Measurements from ENCODE around the gene UNC50. TPM values are rescaled to one million over a fixed set of nuclear protein-coding genes. Genes with fewer than 3 reads are reported as not detected.
A peak's percentile ranks its signal among the peaks of the same experiment; 100 is the strongest.
"Not testable (repeated sequence)": the region's sequence is repeated elsewhere in the genome, so short reads cannot be mapped to it uniquely, and the experiment has no call there.

Gene UNC50
- total RNA-seq, 4 donors from 2014 or later, result 23.9 to 46.8 (median 36.3) TPM

DNA sequence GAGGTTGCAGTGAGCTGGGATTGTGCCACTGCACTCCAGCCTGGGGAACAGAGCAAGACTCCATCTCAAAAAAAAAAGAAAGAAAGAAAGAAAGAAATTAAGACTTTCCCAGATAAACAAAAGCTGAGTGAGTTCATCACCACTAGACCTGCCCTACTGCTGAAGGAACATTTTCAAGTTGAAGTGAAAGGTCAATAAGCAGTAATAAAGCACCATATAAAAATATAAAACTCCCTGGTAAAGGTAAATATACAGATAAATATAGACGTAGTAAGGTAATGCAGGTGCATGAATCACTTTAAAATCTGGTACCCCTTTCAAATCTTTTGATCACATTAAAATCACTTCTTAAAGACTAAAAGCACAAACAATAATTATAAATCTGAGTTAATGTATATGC is 42.6 kb downstream of the UNC50 start:
- in situ Hi-C loops (cut with MboI; ENCODE audit: low pct_ligation_motif_present in 1 of 4, low pct_unique_long_range_greater_than_20kb in 1 of 4, low sequenced_read_pairs in 3 of 4) (loop anchor here in 3 of 4 donors (5.0 to 25.0 kb wide), 3 partner anchors 186 to 414 kb away; no protein-coding TSS in a partner anchor), intact Hi-C loops (cut with DNase I; ENCODE audit: low total_unique reads) (no loop called here)
- DNase-seq, result no peak
- TF ChIP-seq EP300 (IDR thresholded peaks at IDR 0.05; ENCODE audit: low read depth) (no peak), POLR2AphosphoS5 (IDR thresholded peaks at IDR 0.05) (no peak), POLR2A (IDR thresholded peaks at IDR 0.05) (no peak)
- TF ChIP-seq, protein P1, sequence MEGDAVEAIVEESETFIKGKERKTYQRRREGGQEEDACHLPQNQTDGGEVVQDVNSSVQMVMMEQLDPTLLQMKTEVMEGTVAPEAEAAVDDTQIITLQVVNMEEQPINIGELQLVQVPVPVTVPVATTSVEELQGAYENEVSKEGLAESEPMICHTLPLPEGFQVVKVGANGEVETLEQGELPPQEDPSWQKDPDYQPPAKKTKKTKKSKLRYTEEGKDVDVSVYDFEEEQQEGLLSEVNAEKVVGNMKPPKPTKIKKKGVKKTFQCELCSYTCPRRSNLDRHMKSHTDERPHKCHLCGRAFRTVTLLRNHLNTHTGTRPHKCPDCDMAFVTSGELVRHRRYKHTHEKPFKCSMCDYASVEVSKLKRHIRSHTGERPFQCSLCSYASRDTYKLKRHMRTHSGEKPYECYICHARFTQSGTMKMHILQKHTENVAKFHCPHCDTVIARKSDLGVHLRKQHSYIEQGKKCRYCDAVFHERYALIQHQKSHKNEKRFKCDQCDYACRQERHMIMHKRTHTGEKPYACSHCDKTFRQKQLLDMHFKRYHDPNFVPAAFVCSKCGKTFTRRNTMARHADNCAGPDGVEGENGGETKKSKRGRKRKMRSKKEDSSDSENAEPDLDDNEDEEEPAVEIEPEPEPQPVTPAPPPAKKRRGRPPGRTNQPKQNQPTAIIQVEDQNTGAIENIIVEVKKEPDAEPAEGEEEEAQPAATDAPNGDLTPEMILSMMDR (IDR thresholded peaks at IDR 0.05), result no peak
- Histone ChIP-seq H3K27ac (peak overlapping the region; percentile 47 to 75 (median 62)), H3K27me3 (no peaks in the 10 kb centered on the region), H3K4me1 (peaks cover 0 to 42% (median 15%) of the 10 kb centered on the region in 4 donors), H3K36me3 (peaks cover 0 to 15% (median 5%) of the 10 kb centered on the region in 4 donors), H3K9me3 (no peaks in the 10 kb centered on the region), H3K4me3 (no peak overlapping the region)
- 55 to 67% methylated on average over 1 of the region's 1 CpG for WGBS, 2 donors (ENCODE audit: low coverage in 1 of 2)

DNA sequence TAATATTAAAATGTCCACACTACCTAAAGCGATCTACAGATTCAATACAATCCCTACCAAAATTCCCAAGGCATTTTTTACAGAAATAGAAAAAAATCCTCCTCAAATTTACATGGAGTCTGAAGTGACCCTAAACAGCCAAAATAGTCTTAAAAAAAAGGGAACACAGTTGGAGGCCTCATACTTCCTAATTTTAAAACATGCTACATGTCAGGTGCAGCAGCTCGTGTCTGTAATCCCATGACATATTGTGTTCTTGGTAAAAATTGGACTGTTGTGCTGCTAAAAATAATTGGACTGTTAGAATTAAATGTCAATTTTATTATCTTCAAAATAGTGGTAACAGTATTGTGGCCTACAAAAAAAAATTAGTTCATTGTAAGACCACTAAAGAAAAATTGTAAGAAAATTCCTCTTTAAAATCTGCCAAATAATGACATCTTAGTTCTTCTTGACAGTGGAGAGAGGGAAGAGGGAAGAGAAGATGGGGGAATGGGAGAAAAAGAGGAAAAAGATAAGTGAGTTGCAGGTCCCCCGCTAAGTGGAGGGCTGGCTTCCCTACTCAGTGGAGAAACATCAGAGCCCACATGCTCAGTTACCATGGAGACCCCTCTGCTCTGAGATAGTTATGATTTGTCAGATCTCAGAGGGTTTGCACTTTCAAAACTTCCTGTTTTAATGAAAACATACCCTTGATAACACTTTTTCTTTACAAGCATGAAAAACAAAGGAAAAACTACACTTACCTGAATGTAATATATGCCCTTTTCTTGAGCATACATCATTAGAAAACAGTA is 46.5 kb downstream of the UNC50 start:
- Histone ChIP-seq H3K27me3 (no peaks in the 10 kb centered on the region), H3K4me1 (peaks cover 0 to 34% (median 10%) of the 10 kb centered on the region in 4 donors), H3K9me3 (no peaks in the 10 kb centered on the region), H3K27ac (peak overlapping the region in 3 of 4 donors; percentile 4 to 36 (median 26)), H3K4me3 (no peak overlapping the region), H3K36me3 (no peaks in the 10 kb centered on the region)
- DNase-seq, result no peak
- WGBS, 2 donors (ENCODE audit: low coverage in 1 of 2), result 81 to 85% methylated on average over 2 to 3 of the region's 3 CpGs
- in situ Hi-C loops (cut with MboI; ENCODE audit: low pct_ligation_motif_present in 1 of 4, low pct_unique_long_range_greater_than_20kb in 1 of 4, low sequenced_read_pairs in 3 of 4) (loop anchor here in 3 of 4 donors (5.0 to 25.0 kb wide), 3 partner anchors 182 to 410 kb away; no protein-coding TSS in a partner anchor), intact Hi-C loops (cut with DNase I; ENCODE audit: low total_unique reads) (loop anchor here (1.0 kb wide), 1 partner anchor 24 kb away; no protein-coding TSS in a partner anchor)
- TF ChIP-seq POLR2AphosphoS5 (IDR thresholded peaks at IDR 0.05), result no peak
- TF ChIP-seq, protein P1 (IDR thresholded peaks at IDR 0.05), result no peak
- no peak for TF ChIP-seq EP300 (IDR thresholded peaks at IDR 0.05; ENCODE audit: low read depth)
- no peak for TF ChIP-seq POLR2A (IDR thresholded peaks at IDR 0.05)

GRCh38 chr2:98656800-98657199 is 48.4 kb downstream of the UNC50 start:
- H3K4me3 ChIP-seq, result no peak overlapping the region
- H3K27ac ChIP-seq, result no peak overlapping the region
- no peak for DNase-seq
- in situ Hi-C loops (cut with MboI; ENCODE audit: low pct_ligation_motif_present in 1 of 4, low pct_unique_long_range_greater_than_20kb in 1 of 4, low sequenced_read_pairs in 3 of 4) (loop anchor here in 2 of 4 donors (10.0 to 25.0 kb wide), 2 partner anchors 406 to 408 kb away; no protein-coding TSS in a partner anchor), intact Hi-C loops (cut with DNase I; ENCODE audit: low total_unique reads) (no loop called here)
- WGBS, 2 donors (ENCODE audit: low coverage in 1 of 2), result 78 to 85% methylated on average over 2 to 4 of the region's 4 CpGs
- H3K36me3 ChIP-seq, result peaks cover 0 to 13% (median 0%) of the 10 kb centered on the region in 4 donors
- TF ChIP-seq, protein P1 (IDR thresholded peaks at IDR 0.05), result no peak
- TF ChIP-seq POLR2A (IDR thresholded peaks at IDR 0.05) (no peak), EP300 (IDR thresholded peaks at IDR 0.05; ENCODE audit: low read depth) (no peak), POLR2AphosphoS5 (IDR thresholded peaks at IDR 0.05) (no peak)
- H3K27me3 ChIP-seq, result no peaks in the 10 kb centered on the region
- H3K9me3 ChIP-seq, result no peaks in the 10 kb centered on the region
- H3K4me1 ChIP-seq, result peaks cover 0 to 17% (median 1%) of the 10 kb centered on the region in 4 donors

- WGBS, 2 donors (ENCODE audit: low coverage in 1 of 2), result 82 to 100% methylated on average over 3 to 4 of the region's 4 CpGs
- no peak overlapping the region for H3K4me3 ChIP-seq
- in situ Hi-C loops (cut with MboI; ENCODE audit: low pct_ligation_motif_present in 1 of 4, low pct_unique_long_range_greater_than_20kb in 1 of 4, low sequenced_read_pairs in 3 of 4), result loop anchor here in 2 of 4 donors (10.0 to 25.0 kb wide), 2 partner anchors 403 to 406 kb away; no protein-coding TSS in a partner anchor
- H3K4me1 ChIP-seq, result peaks cover 0 to 3% (median 0%) of the 10 kb centered on the region in 4 donors
- peak overlapping the region in 2 of 4 donors; percentile 35 to 44 for H3K27ac ChIP-seq
- intact Hi-C loops (cut with DNase I; ENCODE audit: low total_unique reads), result no loop called here
- peaks cover 0 to 14% (median 2%) of the 10 kb centered on the region in 4 donors for H3K36me3 ChIP-seq
- H3K9me3 ChIP-seq, result no peaks in the 10 kb centered on the region
- TF ChIP-seq EP300 (IDR thresholded peaks at IDR 0.05; ENCODE audit: low read depth) (no peak), POLR2AphosphoS5 (IDR thresholded peaks at IDR 0.05) (no peak), POLR2A (IDR thresholded peaks at IDR 0.05) (no peak)
- TF ChIP-seq, protein P1 (IDR thresholded peaks at IDR 0.05), result no peak
- H3K27me3 ChIP-seq, result no peaks in the 10 kb centered on the region
- no peak for DNase-seq
Observed at GRCh38 chr2:98658816-98659490, 50.6 kb downstream of the UNC50 start.

DNA sequence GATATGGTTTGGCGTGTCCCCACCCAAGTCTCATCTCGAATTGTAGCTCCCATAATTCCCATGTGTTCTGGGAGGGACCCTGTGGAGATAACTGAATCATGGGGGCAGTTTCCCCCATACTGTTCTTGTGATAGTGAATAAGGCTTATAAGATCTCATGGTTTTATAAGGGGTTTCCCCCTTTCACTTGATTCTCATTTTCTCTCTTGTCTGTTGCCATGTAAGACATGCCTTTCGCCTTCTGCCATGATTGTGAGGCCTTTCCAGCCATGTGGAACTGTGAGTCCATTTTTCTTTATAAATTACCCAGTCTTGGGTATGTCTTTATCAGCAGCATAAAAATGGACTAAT is 51.1 kb downstream of the UNC50 start:
- H3K9me3 ChIP-seq; H3K27me3 ChIP-seq; DNase-seq; H3K4me3 ChIP-seq; H3K4me1 ChIP-seq; intact Hi-C loops (cut with DNase I; ENCODE audit: low total_unique reads): not testable (repeated sequence)
- Histone ChIP-seq H3K27ac (peak overlapping the region in 2 of 4 donors; percentile 35 to 44), H3K36me3 (peaks cover 0 to 14% (median 2%) of the 10 kb centered on the region in 4 donors)
- in situ Hi-C loops (cut with MboI; ENCODE audit: low pct_ligation_motif_present in 1 of 4, low pct_unique_long_range_greater_than_20kb in 1 of 4, low sequenced_read_pairs in 3 of 4), result loop anchor here in 2 of 4 donors (10.0 to 25.0 kb wide), 2 partner anchors 403 to 405 kb away; no protein-coding TSS in a partner anchor
- 98 to 100% methylated on average over 1 to 3 of the region's 3 CpGs for WGBS, 2 donors (ENCODE audit: low coverage in 1 of 2)

All from transverse colon (tissue), 4 donors.